NB4 (cell line): ENCODE measurements around the gene C2orf80.

Experiments
- CTCF ChIP-seq: IDR thresholded peaks from one replicate; pipeline ENCODE4 v1.5.1; 2012; ENCODE audit warnings: low read depth, low read length
- MAX ChIP-seq: IDR thresholded peaks from 2 replicates; pipeline ENCODE4 v1.6.1; 2011; ENCODE audit warnings: low read depth, low read length
- MYC ChIP-seq: IDR thresholded peaks from 2 replicates; pipeline ENCODE4 v1.6.1; 2011; ENCODE audit warnings: low read depth, low read length
- POLR2A ChIP-seq: IDR thresholded peaks from 2 replicates; pipeline ENCODE4 v1.6.1; 2011; ENCODE audit warnings: mild to moderate bottlenecking; ENCODE audit not compliant: insufficient read length; ENCODE audit errors: extremely low read depth

- TF ChIP-seq CTCF (no peak), MYC (no peak), POLR2A (no peak), MAX (no peak)
Observed at GRCh38 chr2:208204166-208204565, 14.3 kb upstream of the C2orf80 start.
